GM19238 (cell line): ENCODE data around the gene RAB5IF.
A peak's percentile ranks its signal among the peaks of the same experiment; 100 is the strongest.
"Not testable (repeated sequence)": the region's sequence is repeated elsewhere in the genome, so short reads cannot be mapped to it uniquely, and the experiment has no call there.

Experiments used
- DNase-seq: peaks from one replicate; pipeline ENCODE4 v3.0.0; 2011; ENCODE audit warnings: low spot score; ENCODE audit not compliant: insufficient read length

RAB5IF gene, protein sequence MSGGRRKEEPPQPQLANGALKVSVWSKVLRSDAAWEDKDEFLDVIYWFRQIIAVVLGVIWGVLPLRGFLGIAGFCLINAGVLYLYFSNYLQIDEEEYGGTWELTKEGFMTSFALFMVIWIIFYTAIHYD

DNA sequence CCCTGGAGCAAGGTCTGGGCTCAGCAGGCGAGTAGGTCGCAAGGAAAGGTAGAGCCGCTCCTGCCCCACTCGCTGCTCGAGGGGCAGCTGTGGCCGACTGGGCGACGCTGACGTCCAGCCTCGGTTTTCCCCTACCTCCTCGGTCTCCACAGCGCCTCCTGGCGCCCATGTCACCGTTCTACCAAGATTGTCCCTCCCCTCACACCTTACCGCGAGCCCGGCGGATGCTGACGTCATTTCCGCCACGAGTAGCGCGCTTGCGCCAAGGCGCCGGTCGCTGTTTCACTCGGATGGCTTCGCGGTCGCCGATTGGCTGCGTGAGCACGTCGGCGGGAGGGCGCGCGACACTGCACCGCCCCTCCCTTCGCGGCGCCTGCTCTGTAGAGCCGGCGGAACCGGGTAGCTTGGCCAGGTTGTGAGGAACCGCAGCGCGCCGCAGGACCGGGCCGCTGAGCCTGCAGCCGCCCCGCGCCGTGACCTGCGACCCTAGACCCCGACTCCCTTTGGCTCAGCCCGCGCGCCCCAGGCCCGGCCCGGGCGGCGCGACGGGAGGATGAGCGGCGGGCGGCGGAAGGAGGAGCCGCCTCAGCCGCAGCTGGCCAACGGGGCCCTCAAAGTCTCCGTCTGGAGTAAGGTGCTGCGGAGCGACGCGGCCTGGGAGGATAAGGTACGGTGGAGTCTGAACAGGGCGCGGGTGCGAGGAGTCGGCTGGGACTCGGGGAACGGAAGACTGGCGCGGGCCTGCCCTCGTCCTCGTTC, at the start of gene RAB5IF:
Gene RAB5IF, plus strand, starts transcription at position 381 of the 759 bp plus-strand sequence. Its CDS starts 173 bp downstream, at position 554.
- DNase-seq = peak; percentile 76

DNA sequence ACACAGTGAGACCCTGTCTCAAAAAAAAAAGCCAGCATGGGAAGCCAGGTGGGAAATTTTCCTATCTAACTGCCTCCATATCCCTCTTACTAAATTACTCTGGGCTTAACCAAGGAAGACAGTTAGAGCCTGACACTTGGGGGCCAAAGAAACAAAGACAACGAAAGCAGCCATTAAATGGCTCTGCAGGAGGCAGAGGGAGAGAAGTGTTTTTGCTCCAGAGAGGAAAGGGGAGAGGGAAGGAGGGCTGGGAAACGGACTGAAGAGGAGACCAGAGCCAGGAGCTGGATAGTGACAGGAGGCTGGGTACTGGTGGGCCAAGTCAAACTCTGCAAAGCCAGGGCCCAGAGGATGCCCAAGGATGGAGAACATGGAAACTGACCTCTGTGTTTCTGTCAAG, 42.9 kb upstream of the RAB5IF start:
- no peak for DNase-seq

DNA sequence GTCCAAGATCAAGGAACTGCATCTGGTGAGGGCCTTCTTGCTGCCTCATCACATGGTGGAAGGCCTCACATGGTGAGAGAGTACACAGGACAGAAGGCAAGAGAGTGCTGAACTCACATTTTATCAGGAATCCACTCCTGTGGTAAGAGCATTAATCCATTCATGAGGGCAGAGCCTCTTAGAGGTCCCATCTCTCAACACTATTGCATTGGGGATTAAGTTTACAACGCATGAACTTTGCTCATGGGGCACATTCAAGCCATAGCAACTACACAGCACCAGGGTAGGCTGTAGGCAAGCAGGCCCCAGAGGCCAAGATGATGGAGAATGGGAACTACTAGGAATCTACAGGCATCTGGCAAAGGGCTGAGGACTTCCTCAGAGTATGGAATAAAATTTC, 42.2 kb upstream of the RAB5IF start:
- no peak for DNase-seq

DNA sequence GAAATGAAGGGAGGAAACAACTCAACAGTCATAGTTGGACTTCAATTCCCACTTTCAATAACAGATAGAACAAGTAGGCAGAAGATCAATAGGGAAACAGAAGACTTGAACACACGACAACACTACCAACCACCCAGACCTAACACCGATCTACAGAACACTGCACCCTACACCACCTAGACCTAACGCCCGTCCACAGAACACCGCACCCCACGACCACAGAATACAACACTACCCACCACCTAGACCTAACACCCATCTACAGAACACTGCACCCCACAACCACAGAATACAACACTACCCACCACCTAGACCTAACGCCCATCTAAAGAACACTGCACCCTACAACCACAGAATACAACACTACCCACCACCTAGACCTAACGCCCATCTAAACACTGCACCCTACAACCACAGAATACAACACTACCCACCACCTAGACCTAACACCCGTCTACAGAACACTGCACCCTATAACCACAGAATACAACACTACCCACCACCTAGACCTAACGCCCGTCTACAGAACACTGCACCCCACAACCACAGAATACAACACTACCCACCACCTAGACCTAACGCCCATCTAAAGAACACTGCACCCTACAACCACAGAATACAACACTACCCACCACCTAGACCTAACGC, 41.4 kb upstream of the RAB5IF start:
- DNase-seq = not testable (repeated sequence)

DNA sequence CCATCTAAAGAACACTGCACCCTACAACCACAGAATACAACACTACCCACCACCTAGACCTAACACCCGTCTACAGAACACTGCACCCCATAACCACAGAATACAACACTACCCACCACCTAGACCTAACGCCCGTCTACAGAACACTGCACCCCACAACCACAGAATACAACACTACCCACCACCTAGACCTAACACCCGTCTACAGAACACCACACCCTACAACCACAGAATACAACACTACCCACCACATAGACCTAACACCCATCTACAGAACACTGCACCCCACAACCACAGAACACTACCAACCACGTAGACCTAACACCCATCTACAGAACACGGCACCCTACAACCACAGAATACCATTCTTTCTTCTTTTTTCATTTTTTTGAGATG, 40.9 kb upstream of the RAB5IF start:
- not testable (repeated sequence) for DNase-seq

DNA sequence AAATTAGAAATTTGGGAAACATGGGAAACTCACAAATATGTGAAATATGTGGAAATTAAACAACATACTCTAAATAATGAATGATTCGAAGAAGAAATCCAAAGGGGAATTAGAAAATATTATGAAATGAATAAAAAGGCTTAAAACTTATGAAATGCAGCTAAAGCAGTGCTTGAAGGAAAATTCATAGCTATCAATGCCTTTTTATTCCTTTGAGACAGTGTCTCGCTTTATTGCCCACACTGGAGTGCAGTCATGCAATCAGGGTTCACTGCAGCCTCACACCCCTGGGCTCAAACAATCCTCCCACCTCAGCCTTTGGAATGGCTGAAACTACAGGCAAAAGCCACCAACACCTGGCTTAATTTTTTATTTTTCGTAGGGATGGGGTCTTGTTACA, 40.1 kb upstream of the RAB5IF start:
- no peak for DNase-seq

- no peak for DNase-seq
Measured at GRCh38 chr20:36569847-36570429, 35.6 kb upstream of the RAB5IF start.

- no peak for DNase-seq
Measured at GRCh38 chr20:36571564-36572504, 33.7 kb upstream of the RAB5IF start.

DNA sequence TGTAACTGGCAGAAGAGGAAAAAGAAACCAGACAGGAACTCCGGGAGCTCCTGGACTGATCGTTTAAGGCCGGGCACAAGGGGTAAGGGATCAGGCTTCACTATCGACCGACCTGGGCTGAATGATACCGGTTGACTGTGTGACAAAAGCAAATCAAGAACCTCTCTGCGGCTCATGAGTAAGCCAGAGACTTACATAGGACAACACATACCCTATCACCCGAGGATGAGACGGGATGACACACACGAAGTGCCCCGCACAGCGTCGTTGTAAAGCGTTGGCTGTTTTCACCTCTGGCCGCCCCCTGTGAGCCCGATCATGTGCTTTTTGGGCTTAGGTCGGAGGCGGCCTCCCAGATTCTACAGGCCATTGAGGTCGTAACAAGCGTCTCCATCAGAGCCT, 32.9 kb upstream of the RAB5IF start:
- DNase-seq = no peak

DNA sequence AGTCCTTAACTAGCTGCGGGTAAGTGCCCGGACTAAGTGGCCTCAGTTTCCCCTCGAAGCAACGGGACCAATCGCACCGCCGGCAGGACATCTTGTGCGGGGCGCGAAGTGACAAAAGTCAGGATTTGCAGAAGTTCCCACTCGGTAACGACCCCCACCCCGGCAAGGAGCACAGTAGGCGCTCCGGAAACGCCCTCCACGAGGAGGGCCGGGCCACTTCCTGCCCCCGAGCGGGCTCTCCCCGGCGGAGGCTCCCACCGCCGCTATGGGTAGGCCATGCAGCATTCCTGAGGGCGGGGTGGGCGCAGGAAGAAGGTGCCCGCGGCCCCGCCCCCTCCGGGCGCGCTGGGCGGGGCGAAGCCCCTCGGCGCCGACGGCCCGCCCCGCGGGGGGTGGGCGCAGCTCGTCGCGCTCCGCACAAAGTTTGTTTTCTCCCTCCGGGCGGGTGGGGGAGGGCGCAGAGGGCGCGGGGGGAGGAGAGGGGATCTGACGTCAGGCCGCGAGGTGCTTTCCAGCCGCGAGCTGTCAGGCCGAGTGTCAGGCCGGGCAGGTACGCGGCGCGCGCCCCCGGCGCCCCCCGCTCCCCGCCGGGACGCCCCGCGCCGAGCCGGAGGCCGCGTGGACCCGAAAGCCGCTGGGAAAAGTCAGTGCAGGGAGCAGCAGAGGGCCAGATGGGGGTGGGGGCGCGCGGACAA, 32.3 kb upstream of the RAB5IF start, which contains the start of gene TGIF2:
Gene TGIF2, plus strand, starts transcription at position 495 of the 695 bp plus-strand sequence. CDS start 5,178 bp downstream, outside the sequence.
- peak; percentile 98 for DNase-seq

- peak; percentile 50 for DNase-seq
Measured at GRCh38 chr20:36573798-36574365, 31.7 kb upstream of the RAB5IF start.

- peak; percentile 49 for DNase-seq
Measured at GRCh38 chr20:36574366-36575135, 31.0 kb upstream of the RAB5IF start.

DNA sequence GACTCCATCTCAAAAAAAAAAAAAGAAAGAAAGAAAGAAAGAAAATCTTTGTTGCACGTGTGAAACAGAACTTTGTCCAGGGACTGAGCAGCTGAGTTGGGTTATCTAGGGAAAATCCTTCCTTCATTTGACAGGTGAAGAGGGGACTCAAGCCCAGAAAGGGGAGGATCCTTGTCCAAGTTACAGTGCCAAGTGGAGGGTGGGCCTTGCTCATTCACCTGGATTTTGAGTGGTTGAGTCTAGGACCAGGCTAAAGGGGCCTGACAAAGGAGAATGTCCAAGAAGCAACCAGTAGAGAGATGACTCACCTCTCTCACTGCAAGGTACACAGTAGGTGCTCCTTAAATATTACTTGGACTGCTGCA, 29.5 kb upstream of the RAB5IF start:
- no peak for DNase-seq

DNA sequence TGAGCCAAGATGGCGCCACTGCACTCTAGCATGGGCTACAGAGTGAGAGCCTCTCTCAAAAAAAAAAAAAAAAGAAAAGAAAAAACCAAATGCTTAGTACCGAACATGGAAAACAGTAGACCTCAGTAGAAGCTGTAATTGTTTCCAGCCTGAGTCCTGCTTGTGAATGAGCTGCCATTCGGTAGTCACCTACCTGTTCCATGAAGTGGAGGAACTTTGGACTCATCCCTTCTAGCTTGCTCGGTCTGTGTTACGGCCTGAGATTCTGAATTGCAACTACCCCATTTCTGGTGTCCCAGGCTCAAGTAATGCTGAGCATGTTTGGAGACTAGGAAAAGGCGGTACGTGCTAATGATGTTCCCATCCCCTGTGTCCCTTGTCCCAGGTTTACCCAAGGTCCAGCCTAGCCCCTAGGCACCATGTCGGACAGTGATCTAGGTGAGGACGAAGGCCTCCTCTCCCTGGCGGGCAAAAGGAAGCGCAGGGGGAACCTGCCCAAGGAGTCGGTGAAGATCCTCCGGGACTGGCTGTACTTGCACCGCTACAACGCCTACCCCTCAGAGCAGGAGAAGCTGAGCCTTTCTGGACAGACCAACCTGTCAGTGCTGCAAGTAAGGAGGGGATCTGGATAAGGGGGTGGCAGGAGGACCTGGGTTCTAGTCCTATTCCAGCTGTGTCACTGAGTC, 27.1 kb upstream of the RAB5IF start:
- DNase-seq = no peak

- no peak for DNase-seq
Measured at GRCh38 chr20:36579996-36580545, 25.5 kb upstream of the RAB5IF start.

GRCh38 chr20:36582322-36582721, 23.3 kb upstream of the RAB5IF start:
- no peak for DNase-seq

- DNase-seq = no peak
Measured at GRCh38 chr20:36582821-36583220, 22.8 kb upstream of the RAB5IF start.

- DNase-seq = no peak
Measured at GRCh38 chr20:36584018-36584481, 21.5 kb upstream of the RAB5IF start.
